Central memory CD4-positive, alpha-beta T cell (primary cell): ENCODE measurements around the gene OSBPL1A.

Experiments
- DNase-seq: peaks from one replicate; pipeline ENCODE4 v3.0.0; 2022

OSBPL1A gene

DNA sequence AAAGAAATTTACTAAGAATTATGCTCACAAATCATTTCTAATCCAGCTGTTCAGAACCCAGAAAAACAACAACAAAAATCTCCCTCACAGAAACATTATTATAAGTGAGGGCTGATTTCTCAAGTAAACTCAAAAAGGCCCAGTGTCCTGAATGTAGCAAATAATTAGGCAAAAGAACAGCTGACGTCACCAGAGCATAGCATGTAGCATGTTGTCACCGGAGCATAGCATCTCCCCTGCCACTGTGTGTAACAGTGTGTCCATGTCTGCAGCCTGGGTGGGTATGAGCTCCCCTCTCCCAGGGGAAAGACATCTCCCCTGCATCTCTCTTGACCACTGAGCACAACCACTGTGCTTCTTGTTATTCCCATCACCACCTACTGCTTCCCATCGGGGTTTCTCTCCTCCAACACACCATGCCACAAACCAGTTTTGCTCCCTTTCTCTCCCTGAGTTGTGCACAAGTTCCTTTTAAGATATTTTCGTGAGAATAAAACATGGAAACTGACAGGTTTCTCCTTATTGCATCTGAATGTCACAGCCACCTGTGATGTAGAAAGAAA is 132.0 kb downstream of the OSBPL1A start:
- no peak for DNase-seq

- no peak for DNase-seq
Measured at GRCh38 chr18:24263050-24263449, 134.6 kb downstream of the OSBPL1A start.

DNA sequence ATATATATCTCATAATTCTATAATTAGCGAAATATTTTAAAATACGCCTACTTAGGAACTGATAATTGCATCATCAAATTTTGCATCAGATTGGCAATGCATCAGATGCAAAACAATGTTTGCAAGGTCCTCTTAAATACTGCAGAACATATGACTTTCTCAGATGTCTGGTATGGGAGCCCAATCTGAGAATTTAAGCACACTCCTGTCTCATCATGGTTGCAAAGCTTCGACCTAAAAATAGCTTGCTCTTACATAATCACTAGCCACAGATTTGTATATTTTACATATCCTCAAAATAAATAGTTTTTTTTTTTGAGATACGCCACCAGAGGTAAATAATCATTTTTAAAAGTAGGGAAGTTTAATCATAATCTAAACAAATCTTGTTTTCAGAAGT is 135.5 kb downstream of the OSBPL1A start:
- DNase-seq: no peak

DNA sequence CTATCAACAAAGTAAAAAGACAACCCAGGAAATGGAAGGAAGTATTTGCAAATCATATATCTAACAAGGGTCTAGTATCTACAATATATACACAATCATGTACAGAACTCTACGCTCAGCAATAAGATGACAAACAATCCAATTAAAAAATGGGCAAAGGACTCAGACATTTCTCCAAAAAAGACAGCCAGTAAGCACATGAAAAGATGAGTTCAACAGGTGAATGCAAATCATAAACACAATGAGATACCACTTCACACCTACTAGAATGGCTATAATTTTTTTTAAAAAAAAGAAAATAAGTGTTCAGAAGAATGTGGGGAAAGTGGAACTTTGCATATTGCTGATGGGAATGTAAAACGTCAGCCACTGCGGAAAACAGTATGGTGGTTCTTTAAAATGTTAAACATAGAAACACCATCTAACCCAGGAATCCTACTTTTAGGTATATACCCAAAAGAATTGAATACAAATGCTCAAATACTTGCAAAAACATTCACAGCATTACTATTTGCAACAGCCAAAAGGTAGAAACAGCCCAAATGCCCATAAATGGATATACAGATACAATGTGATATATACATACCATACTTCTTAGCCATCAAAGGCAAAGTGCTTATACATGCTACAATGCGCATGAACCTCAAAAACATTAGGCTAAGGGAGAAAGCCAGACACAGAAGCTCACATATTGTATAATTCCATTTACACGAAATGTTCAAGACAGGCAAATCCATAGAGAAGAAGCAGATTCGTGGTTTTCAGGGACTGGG is 137.6 kb downstream of the OSBPL1A start:
- DNase-seq: no peak

DNA sequence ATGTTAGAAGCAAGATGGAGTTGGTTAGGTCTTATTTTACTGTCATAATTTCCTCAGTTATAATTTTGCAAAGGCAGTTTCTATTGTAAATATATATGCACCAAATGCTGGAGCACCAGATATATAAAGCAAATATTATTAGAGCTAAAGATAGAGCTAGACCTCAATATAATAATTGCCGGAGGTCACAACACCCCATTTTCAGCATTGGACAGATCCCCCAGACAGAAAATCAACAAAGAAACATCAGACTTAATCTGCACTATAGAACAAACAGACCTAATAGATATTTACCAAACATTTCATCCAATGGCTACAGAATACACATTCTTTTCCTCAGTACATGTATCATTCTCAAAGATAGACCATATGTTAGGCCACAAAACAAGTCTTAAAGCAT is 143.6 kb downstream of the OSBPL1A start:
- no peak for DNase-seq

DNA sequence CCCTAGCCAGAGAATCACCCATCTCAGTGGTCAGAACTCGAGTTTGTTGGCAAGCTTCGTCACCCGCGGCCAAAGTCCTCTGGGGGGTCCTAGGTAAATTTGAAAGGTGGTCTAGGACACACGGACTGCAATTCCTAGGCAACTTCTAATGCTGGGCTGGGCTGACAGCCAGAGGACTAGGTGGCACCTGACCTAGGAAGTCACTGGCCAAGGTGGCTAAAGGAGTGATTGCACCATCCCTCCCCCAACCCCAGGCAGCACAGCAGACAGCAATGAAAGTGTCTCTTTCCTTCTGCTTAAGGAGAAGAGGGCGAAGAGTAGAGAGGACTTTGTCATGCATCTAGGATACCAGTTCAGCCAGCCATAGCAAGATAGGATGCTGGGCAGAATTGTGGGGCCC is 147.9 kb downstream of the OSBPL1A start:
- no peak for DNase-seq

- no peak for DNase-seq
Measured at GRCh38 chr18:24248359-24248758, 149.3 kb downstream of the OSBPL1A start.

- no peak for DNase-seq
Measured at GRCh38 chr18:24246143-24246542, 151.5 kb downstream of the OSBPL1A start.

GRCh38 chr18:24244698-24245097 is 152.9 kb downstream of the OSBPL1A start:
- DNase-seq: no peak

- no peak for DNase-seq
Measured at GRCh38 chr18:24243677-24244076, 153.9 kb downstream of the OSBPL1A start.

- no peak for DNase-seq
Measured at GRCh38 chr18:24239341-24239740, 158.3 kb downstream of the OSBPL1A start.

GRCh38 chr18:24238387-24238786 is 159.2 kb downstream of the OSBPL1A start:
- no peak for DNase-seq

- no peak for DNase-seq
Measured at GRCh38 chr18:24234850-24235418, 162.7 kb downstream of the OSBPL1A start.

GRCh38 chr18:24234330-24234729 is 163.3 kb downstream of the OSBPL1A start:
- DNase-seq: no peak

- no peak for DNase-seq
Measured at GRCh38 chr18:24232800-24233199, 164.8 kb downstream of the OSBPL1A start.

DNA sequence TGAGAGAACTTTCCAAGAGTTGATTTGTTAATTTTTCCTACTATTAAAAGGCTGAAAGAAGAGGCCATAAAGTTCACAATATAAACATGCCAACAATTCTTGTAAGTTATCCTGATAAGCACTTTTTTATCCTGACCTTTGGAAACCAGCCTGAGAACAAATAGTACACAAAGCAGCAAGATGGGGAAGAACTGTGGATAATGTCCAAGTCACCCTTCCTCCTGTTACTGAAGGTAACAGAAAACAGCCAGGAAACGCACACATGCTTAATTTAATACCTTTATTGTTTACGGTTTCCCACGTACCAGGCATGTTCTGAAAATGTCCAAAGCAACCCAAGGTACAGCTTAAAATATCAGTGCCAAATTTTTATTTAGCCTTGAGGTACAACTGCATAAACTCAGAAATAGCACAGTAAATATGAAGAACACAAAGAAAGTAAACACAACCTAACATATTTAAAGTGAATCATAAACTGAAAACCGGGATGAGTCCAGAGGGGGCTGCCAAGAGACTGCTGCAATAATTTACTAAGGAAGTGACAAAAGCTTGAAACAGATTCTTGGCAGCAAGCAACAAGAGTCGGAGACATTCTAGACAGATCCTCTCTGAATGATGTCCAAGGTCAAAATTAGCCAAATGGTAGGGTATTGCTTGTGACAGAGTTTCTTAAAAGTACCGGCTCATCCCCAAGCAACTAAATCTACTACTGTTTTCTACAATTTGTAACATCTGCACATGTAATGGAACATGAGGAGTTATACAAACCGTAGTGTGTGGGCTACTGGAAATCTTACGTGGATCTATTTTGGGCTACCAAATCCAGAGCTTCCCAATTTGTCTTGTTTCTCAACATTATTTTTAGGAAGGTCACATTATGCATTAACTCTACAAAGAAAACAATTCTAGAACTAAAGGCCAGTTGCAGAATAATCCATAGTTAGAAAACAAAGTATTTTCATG is 165.6 kb downstream of the OSBPL1A start:
- no peak for DNase-seq

GRCh38 chr18:24230766-24231165 is 166.9 kb downstream of the OSBPL1A start:
- DNase-seq: no peak

DNA sequence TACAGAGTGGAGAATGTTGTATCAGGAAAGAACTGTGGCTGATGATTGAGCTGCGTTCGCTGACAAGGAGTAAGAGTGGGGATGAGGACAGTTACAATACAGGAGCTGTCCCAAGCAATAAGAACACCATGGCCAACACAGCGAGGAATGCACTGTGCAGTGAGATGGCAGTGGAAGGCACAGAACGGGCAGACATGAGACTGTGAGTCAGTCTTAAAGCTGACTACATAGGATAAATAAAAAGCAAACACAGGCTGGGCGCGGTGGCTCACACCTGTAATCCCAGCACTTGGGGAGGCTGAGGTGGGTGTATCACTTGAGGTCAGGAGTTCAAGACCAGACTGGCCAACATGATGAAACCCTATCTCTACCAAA is 169.0 kb downstream of the OSBPL1A start:
- DNase-seq: no peak

GRCh38 chr18:24227977-24228666 is 169.5 kb downstream of the OSBPL1A start:
- no peak for DNase-seq

DNA sequence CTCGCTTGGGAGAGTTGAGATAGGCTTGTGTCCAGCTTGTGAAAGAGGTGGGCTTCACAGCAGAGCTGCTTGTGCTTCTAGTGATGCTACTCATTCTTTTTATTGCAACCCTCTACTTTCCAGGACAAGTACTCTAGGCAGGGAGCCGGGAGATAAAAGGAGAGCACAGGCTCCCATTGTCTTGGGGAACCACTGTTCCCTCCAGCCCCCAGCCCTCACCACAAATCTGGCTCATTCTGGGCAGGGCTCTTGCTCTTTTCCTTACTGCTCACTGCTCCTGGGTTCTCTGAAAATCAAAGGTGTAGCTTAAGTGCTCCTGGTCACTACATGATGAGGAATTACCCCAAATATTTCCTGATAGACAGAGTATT is 177.3 kb downstream of the OSBPL1A start:
- DNase-seq: no peak

DNA sequence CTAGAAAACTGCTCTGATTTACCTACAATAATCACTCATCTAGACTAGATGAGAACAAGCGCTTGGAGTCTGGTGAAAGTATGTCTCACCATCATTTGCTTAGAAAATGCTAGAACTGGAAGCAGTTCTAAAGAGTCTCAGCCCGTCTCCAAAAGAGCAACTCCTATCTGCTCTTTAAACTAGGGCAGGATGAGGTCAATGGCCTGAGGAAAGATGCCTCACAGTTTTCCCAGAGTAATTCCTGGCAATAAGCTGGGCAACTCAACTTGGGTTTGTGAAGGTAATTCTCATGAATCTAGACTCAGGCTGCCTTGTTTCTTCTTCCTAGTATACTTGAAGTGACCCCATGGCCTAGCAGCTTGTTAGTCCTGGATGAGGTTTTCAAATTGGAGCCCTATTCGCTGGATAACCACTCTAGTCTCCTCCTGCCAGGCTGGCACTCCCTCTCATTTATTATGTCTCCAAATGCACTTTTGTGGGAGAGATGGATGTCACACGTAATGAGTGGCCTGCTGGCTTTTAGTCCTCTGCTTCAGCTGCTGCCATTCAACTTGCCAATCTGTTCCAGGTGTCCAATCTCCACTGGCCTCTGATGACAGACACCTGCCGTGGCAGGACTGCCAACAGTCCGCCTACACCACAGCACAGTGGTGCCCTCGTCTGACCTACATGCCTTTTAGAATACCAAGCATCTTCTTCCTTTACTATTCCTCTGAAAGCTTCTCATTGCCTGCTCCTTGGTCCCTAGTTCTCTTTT is 177.9 kb downstream of the OSBPL1A start:
- DNase-seq: no peak

DNA sequence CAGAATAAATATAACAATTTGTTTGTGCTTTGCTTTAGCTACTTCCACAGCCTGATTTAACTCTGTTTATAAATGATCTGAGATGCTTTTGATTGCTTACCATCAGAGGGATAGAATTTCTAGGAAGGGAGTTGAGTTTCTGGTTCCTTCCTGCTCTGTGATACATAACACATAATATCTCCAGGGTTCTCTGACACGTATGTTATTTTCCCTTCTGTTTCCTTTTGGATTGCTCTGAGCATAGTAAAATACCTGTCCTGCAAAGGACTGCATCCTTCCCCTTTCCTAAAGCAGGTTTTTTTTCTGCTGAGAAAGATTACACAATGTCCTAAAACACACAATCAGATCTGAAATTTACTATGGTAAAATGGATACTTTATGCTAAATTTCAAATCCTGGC is 182.7 kb downstream of the OSBPL1A start:
- no peak for DNase-seq
